Omental fat pad (tissue), 4 donors: ENCODE data around the gene ABCG4. TPM values are rescaled to one million over a fixed set of nuclear protein-coding genes. Genes with fewer than 3 reads are reported as not detected.

Source experiments
- ATAC-seq: fragments of 150-250 bp; one replicate; pipeline ENCODE4 v1.9.1; 2016; ENCODE audit warnings: mild to moderate bottlenecking, moderate library complexity; ENCODE audit not compliant: low FRiP score
- DNase-seq: peaks from one replicate; pipeline ENCODE4 v3.0.0-alpha.2; 2019; ENCODE audit warnings: low spot score
- CTCF ChIP-seq, 3 donors: fragments of 450-650 bp; IDR thresholded peaks; one replicate each; pipeline ENCODE4 v1.5.1; 2016 to 2017; ENCODE audit warnings: antibody characterized with exemption in 3 of 3, mild to moderate bottlenecking in 3 of 3, moderate library complexity in 2 of 3
- total RNA-seq, 4 donors: library from RNA; depleted of rRNA; stranded (reverse); fragments of >200 nt; gene quantifications; one replicate each; pipeline ENCODE4 v1.1.0, GENCODE V29; 2016

ABCG4 gene
- total RNA-seq, 4 donors from 2014 or later, result 0.09 to 0.32 TPM; not detected in 2

GRCh38 chr11:119103793-119104192, 45.1 kb upstream of the ABCG4 start:
- DNase-seq, result no peak
- TF ChIP-seq CTCF (IDR thresholded peaks at IDR 0.05), result no peak
- no peak for ATAC-seq

- DNase-seq (peak; percentile 72), ATAC-seq (peak; percentile 82)
- TF ChIP-seq CTCF (IDR thresholded peaks at IDR 0.05), result no peak
Observed at GRCh38 chr11:119106564-119107537, 42.0 kb upstream of the ABCG4 start, which contains the start of gene C2CD2L. Gene C2CD2L, plus strand, starts transcription at chr11:119107344. Its CDS starts 398 bp downstream, at chr11:119107742.

- no peak for DNase-seq
- no peak for TF ChIP-seq CTCF (IDR thresholded peaks at IDR 0.05)
- ATAC-seq, result peak; percentile 15
Observed at GRCh38 chr11:119107538-119108145, 41.2 kb upstream of the ABCG4 start.

GRCh38 chr11:119108146-119108856, 40.6 kb upstream of the ABCG4 start:
- no peak for DNase-seq
- no peak for ATAC-seq

GRCh38 chr11:119108857-119109221, 40.0 kb upstream of the ABCG4 start:
- DNase-seq, result no peak
- no peak for ATAC-seq
- no peak for TF ChIP-seq CTCF (IDR thresholded peaks at IDR 0.05)

More at GRCh38 chr11:119108146-119108856, 40.6 kb upstream of the ABCG4 start:
- TF ChIP-seq CTCF (IDR thresholded peaks at IDR 0.05), result no peak

GRCh38 chr11:119109843-119110242, 39.0 kb upstream of the ABCG4 start:
- ATAC-seq (no peak), DNase-seq (no peak)
- no peak for TF ChIP-seq CTCF (IDR thresholded peaks at IDR 0.05)
